Gastrocnemius medialis (tissue), 4 donors: ENCODE results near the gene FPGS. TPM values are rescaled to one million over a fixed set of nuclear protein-coding genes. Genes with fewer than 3 reads are reported as not detected.

Experiments used
- ATAC-seq, 2 donors: fragments of 150-250 bp; one replicate each; pipeline ENCODE4 v1.9.1; 2016
- DNase-seq, 2 donors: peaks; one replicate each; pipeline ENCODE4 v3.0.0-alpha.2; 2019
- H3K27ac ChIP-seq, 4 donors: fragments of 200-600 bp; sonication (generic); 1 replicate in 1 of 4; 2 replicates in 3 of 4; pipeline ENCODE4 v1.5.1; 2016 to 2018; ENCODE audit warnings: mild to moderate bottlenecking in 2 of 4, moderate library complexity in 1 of 4
- H3K27me3 ChIP-seq, 3 donors: fragments of 200-600 bp; sonication (generic) in 2 of 3; 1 replicate in 1 of 3; 2 replicates in 2 of 3; pipeline versions ENCODE4 v1.5.1 to v1.6.0; 2016 to 2019; ENCODE audit warnings: mild to moderate bottlenecking in 1 of 3, moderate library complexity in 1 of 3
- H3K36me3 ChIP-seq, 2 donors: fragments of 200-600 bp; sonication (generic) in 1 of 2; one replicate each; pipeline ENCODE4 v1.5.1; 2017 to 2018
- H3K4me1 ChIP-seq, 2 donors: fragments of 200-600 bp; sonication (generic) in 1 of 2; one replicate each; pipeline ENCODE4 v1.5.1; 2016 to 2017; ENCODE audit warnings: mild to moderate bottlenecking in 2 of 2
- H3K4me3 ChIP-seq, 4 donors: fragments of 200-600 bp; sonication (generic) in 3 of 4; 1 replicate in 1 of 4; 2 replicates in 3 of 4; pipeline ENCODE4 v1.5.1; 2016 to 2019; ENCODE audit warnings: mild to moderate bottlenecking in 2 of 4
- H3K9me3 ChIP-seq, 3 donors: fragments of 200-600 bp; sonication (generic) in 2 of 3; 1 replicate in 1 of 3; 2 replicates in 2 of 3; pipeline ENCODE4 v1.5.1; 2016 to 2019
- CTCF ChIP-seq, 5 experiments: fragments of 450-650 bp in 3 of 5; fragments of 200-600 bp in 2 of 5; sonication (generic) in 2 of 5; IDR thresholded peaks in 4 of 5; conservative IDR thresholded peaks in 1 of 5; 1 replicate in 4 of 5; 2 replicates in 1 of 5; pipeline ENCODE4 v1.5.1; 2016 to 2019; ENCODE audit warnings: antibody characterized with exemption in 5 of 5, mild to moderate bottlenecking in 3 of 5, moderate library complexity in 3 of 5
- POLR2A ChIP-seq, 2 donors: fragments of 450-650 bp; IDR thresholded peaks; one replicate each; pipeline ENCODE4 v1.6.1; 2017; ENCODE audit warnings: antibody characterized with exemption in 2 of 2, mild to moderate bottlenecking in 2 of 2, moderate library complexity in 2 of 2
- in situ Hi-C, 4 donors: fragments of 200-750 bp; cut with MboI; loops; one replicate each; pipeline versions ENCODE4 v1.15.0 to v1.8.0; 2017; ENCODE audit warnings: low sequenced_read_pairs in 4 of 4
- intact Hi-C: fragments of 100-400 bp; cut with DNase I; formaldehyde crosslinking; loops from one replicate; pipeline ENCODE4 v1.15.1; 2023; ENCODE audit warnings: low total_unique reads
- total RNA-seq, 4 donors: library from RNA; depleted of rRNA; stranded (reverse); fragments of >200 nt; gene quantifications; one replicate each; pipeline versions ENCODE4 v1.1.0 to v1.2.3, GENCODE V29; 2016

Gene FPGS
- total RNA-seq, 4 donors from 2014 or later, result 36.4 to 87.6 (median 47.7) TPM

GRCh38 chr9:127783111-127784008 is 19.3 kb upstream of the FPGS start:
- no peak for DNase-seq
- intact Hi-C loops (no loop called here), in situ Hi-C loops (loop anchor here (5.0 to 10.0 kb wide), 2 partner anchors 46 to 49 kb away; partner anchors contain the start of gene TOR2A (in 4 of the 4))
- Histone ChIP-seq H3K4me1 (peaks cover 12% of the 10 kb centered on the region in 2 donors), H3K36me3 (peaks cover 0 to 14% of the 10 kb centered on the region in 2 donors), H3K27me3 (no peaks in the 10 kb centered on the region), H3K9me3 (no peaks in the 10 kb centered on the region), H3K27ac (peak overlapping the region; percentile 11 to 98 (median 59)), H3K4me3 (no peak overlapping the region)
- no peak for ATAC-seq
- TF ChIP-seq POLR2A (IDR thresholded peaks at IDR 0.05) (no peak), CTCF (IDR thresholded peaks at IDR 0.05 in 4 of 5, conservative IDR thresholded peaks at IDR 0.05 in 1 of 5) (no peak)

- Histone ChIP-seq H3K4me3 (peak overlapping the region; percentile 59 to 100 (median 92)), H3K36me3 (peaks cover 0 to 33% of the 10 kb centered on the region in 2 donors), H3K27ac (peak overlapping the region; percentile 89 to 98 (median 96)), H3K4me1 (peaks cover 7 to 12% of the 10 kb centered on the region in 2 donors), H3K9me3 (no peaks in the 10 kb centered on the region), H3K27me3 (no peaks in the 10 kb centered on the region)
- in situ Hi-C loops (loop anchor here in 1 of 4 donors (10.0 kb wide), 1 partner anchor 50 kb away; the partner anchor contains the start of gene TOR2A), intact Hi-C loops (loop anchor here (1.0 to 5.0 kb wide), 8 partner anchors 14 to 195 kb away; partner anchors contain the start of genes AK1, FPGS, ST6GALNAC4 and STXBP1)
- ATAC-seq (peak; percentile 80), DNase-seq (peak; percentile 73 to 84)
- TF ChIP-seq POLR2A (IDR thresholded peaks at IDR 0.05) (no peak), CTCF (IDR thresholded peaks at IDR 0.05 in 4 of 5, conservative IDR thresholded peaks at IDR 0.05 in 1 of 5) (peak; percentile 79 to 99 (median 99))
These were observed 17.4 kb upstream of the FPGS start for GRCh38 chr9:127785023-127785932.

- TF ChIP-seq CTCF (IDR thresholded peaks at IDR 0.05 in 4 of 5, conservative IDR thresholded peaks at IDR 0.05 in 1 of 5), result no peak
- TF ChIP-seq POLR2A (IDR thresholded peaks at IDR 0.05), result peak; percentile 89 to 97
- peaks cover 7 to 12% of the 10 kb centered on the region in 2 donors for H3K4me1 ChIP-seq
- ATAC-seq, result peak; percentile 83 to 85
- no peaks in the 10 kb centered on the region for H3K27me3 ChIP-seq
- H3K4me3 ChIP-seq, result peak within 1 kb of the TSS; percentile 86 to 100 (median 98)
- peaks cover 0 to 42% of the 10 kb centered on the region in 2 donors for H3K36me3 ChIP-seq
- in situ Hi-C loops (loop anchor here in 1 of 4 donors (10.0 kb wide), 1 partner anchor 51 kb away; the partner anchor contains the start of gene TOR2A), intact Hi-C loops (loop anchor here (1.0 to 5.0 kb wide), 8 partner anchors 15 to 196 kb away; partner anchors contain the start of genes AK1, FPGS, ST6GALNAC4 and STXBP1)
- peak within 1 kb of the TSS; percentile 89 to 98 (median 96) for H3K27ac ChIP-seq
- no peaks in the 10 kb centered on the region for H3K9me3 ChIP-seq
- DNase-seq, result peak; percentile 86 to 90
These were observed 16.5 kb upstream of the FPGS start, which contains the start of gene CDK9 for GRCh38 chr9:127785933-127786772. CDK9 (plus strand) TSS chr9:127786034; CDS start chr9:127786149, 115 bp downstream.
